C4-2B (cell line): ENCODE results near the gene GTPBP4.
"Not testable (repeated sequence)": the region's sequence is repeated elsewhere in the genome, so short reads cannot be mapped to it uniquely, and the experiment has no call there.

Experiments
- ZFX ChIP-seq: fragments of 450-650 bp; IDR thresholded peaks from 2 replicates; pipeline ENCODE4 v1.6.1; 2017
- TF ChIP-seq, protein P1 (sequence below): fragments of 450-650 bp; conservative IDR thresholded peaks from 2 replicates; pipeline ENCODE4 v1.5.1; 2017; ENCODE audit warnings: mild to moderate bottlenecking

DNA sequence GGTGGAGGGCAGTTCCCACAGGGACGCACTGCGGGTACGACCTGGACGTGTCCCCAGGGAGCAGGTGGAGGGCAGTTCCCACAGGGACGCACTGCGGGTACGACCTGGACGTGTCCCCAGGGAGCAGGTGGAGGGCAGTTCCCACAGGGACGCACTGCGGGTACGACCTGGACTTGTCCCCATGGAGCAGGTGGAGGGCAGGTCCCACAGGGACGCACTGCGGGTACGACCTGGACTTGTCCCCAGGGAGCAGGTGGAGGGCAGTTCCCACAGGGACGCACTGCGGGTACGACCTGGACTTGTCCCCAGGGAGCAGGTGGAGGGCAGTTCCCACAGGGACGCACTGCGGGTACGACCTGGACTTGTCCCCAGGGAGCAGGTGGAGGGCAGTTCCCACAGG, 50.5 kb downstream of the GTPBP4 start:
- TF ChIP-seq, protein P1, sequence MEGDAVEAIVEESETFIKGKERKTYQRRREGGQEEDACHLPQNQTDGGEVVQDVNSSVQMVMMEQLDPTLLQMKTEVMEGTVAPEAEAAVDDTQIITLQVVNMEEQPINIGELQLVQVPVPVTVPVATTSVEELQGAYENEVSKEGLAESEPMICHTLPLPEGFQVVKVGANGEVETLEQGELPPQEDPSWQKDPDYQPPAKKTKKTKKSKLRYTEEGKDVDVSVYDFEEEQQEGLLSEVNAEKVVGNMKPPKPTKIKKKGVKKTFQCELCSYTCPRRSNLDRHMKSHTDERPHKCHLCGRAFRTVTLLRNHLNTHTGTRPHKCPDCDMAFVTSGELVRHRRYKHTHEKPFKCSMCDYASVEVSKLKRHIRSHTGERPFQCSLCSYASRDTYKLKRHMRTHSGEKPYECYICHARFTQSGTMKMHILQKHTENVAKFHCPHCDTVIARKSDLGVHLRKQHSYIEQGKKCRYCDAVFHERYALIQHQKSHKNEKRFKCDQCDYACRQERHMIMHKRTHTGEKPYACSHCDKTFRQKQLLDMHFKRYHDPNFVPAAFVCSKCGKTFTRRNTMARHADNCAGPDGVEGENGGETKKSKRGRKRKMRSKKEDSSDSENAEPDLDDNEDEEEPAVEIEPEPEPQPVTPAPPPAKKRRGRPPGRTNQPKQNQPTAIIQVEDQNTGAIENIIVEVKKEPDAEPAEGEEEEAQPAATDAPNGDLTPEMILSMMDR, result not testable (repeated sequence)
- TF ChIP-seq ZFX, result not testable (repeated sequence)
